ENCODE results near the gene TMEM258.

Gene TMEM258

DNA sequence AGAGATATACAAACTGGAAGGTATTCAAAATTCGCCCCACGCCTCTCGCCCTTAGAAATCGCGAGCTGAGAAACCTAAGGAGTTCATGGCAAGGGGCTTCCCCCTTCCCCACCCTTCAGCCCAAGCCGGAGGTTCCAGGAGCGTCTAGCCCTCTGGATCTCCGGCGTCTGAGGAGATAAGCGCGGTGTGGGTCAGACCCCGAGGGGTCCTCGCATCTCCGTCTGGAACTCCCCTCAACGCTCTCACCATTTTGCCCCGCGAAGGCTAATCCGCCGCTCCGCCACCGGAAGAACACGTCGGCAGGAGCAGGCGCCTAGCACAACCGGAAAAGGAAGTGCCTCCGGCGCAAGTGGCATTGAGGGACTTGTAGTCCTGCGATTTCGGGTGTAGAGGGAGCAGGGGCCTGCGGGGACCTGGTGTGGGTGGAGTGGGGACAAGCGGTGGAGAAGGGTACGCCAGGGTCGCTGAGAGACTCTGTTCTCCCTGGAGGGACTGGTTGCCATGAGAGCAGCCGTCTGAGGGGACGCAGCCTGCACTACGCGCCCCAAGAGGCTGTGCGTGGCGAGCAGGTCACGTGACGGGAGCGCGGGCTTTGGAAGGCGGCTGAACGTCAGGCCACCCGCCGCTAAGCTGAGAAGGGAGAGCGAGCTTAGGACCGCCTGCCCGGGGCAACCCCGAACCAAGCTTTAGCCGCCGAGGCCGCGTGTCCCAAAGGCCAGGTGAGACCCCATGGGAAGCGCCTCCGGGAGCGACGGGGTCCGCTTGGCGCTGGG, at the start of gene TMEM258, which contains the start of gene FEN1:
Gene TMEM258, minus strand, starts transcription at position 290 of the 773 bp plus-strand sequence. Its CDS starts 41 bp downstream, at position 249.
Gene FEN1, plus strand, starts transcription at position 602 of the 773 bp plus-strand sequence. CDS start 2,451 bp downstream, outside the sequence.
- DNase-seq, result peak; percentile 93 to 95

DNA sequence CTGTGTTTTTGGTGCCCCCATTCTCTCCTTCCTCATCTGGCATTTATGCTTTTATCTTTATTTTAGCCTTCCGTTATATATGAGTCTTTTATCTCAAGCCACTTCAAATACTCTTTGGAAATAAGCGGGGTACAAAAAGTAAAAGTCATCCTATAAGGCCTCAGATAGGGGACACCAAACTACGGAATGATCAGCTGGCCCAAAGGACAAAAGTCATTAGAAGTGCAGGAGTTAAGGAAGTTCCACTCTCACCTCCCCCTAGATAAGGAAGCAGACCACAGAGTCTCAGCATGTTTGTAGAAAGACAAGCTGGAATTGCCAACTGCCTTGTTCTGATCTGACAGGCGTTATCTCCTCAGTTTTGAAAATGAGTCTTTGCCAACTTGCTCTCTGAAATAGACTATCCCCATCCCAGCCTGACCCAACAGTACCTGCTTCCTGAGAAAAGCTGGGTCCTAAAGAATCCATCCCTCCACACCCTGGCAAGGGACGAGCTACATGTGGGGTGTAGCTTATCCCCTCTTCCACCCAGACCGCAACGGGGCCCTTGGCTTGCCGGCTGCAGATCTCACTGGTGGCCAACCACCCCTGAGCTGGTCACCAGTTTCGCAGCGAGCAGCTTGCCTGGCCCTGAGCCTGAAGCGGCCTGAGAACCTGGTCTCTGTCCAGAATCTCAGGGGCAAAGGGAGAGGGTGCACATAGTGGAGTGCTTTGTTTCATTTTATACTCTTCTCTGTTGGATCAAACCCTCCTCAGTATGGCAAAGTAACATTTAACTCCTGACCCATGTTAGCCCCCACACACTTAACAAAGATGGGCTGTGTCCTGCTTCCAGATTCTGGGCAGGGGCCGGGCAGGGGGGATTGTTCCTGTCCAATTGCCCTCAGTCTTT, 49.5 kb upstream of the TMEM258 start:
- DNase-seq, result no peak

- no peak for DNase-seq
Observed at GRCh38 chr11:61840371-61840770, 48.0 kb upstream of the TMEM258 start.

GRCh38 chr11:61839742-61840141, 47.3 kb upstream of the TMEM258 start:
- DNase-seq, result no peak

GRCh38 chr11:61838921-61839320, 46.5 kb upstream of the TMEM258 start:
- no peak for DNase-seq

- no peak for DNase-seq
Observed at GRCh38 chr11:61838501-61838900, 46.1 kb upstream of the TMEM258 start.

- no peak for DNase-seq
Observed at GRCh38 chr11:61837411-61838005, 45.1 kb upstream of the TMEM258 start.

- DNase-seq, result no peak
Observed at GRCh38 chr11:61836193-61836592, 43.8 kb upstream of the TMEM258 start.

DNA sequence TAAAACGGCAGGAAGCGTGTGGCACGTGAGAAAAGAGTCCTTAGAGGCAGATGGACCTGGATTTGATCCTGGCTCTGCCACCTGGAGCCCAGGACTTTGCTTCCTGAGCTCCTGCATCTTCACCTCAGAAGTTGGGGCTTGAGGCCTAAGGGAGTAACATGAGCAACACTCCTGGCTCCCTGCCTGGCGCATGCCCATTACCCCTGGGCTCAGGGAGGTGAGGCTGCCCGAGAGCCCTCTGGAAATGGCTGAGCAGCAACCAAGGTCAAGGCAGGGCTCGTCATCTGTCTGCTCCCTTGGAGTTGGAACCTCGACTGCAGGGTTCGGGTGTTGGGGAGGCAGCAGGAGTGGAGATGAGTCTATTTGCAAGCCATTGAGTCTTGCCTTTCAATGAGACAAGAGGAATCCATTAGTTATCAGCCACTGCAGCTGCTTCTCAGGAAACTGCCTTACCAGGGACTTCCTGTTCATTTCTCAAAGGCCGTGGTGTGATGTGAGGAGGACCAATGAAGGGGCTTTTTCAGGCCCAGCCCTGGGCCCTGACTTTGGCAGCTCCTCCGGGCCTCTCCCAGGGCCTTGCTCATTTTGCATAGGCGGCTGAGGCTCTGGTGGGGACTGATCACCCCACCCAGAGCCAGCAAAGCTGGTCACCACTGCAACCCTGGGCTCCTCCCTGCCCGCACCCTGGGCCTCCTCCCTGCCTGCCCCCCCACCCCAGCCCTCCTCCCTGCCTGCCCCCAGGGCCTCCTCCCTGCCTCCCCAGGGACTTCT, 42.1 kb upstream of the TMEM258 start:
- DNase-seq, result peak; percentile 58 to 72

- DNase-seq, result no peak
Observed at GRCh38 chr11:61833926-61834277, 41.5 kb upstream of the TMEM258 start.

DNA sequence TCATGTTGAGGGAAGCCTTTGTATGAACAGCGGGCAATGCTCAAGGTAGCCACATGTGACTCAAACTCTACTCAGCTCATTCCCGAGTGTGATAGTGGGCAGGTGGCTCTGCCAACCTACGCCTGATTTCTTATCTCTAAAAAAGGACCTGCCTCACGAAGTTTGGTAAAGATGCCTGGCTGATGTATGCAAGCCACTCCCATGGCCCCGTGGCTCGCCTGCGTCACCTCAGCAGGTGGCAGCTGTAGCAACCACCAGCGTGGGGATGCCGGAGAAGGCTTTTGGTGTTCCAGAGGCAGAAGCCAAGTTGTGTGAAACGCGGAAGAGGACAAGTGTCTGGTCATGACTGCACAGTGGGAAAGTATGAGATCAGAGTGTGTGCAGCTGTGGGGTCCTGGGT, 41.1 kb upstream of the TMEM258 start:
- no peak for DNase-seq

- DNase-seq, result no peak
Observed at GRCh38 chr11:61832754-61833153, 40.4 kb upstream of the TMEM258 start.

DNA sequence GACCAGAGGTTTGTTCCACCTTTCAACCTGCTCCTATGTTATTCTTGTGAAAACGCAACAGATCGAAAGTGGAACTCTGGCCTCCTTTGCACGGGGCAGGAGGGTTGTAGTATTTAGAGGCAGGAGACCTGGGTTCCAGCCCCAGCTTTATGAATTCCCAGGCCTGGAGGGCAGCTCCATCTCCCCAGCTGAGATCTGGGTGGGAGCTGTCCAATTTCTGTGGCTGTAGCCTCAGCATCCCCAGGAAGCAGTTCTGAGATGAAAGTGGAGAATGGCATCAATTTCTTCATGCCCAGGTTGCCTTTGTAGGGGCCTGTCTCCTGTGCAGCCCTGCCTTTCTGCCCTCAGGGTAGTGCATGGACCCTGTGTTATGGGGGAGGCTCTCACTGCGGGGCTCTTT, 39.8 kb upstream of the TMEM258 start:
- no peak for DNase-seq

GRCh38 chr11:61830237-61831105, 38.1 kb upstream of the TMEM258 start:
- no peak for DNase-seq

GRCh38 chr11:61829806-61830205, 37.4 kb upstream of the TMEM258 start:
- DNase-seq, result no peak

DNA sequence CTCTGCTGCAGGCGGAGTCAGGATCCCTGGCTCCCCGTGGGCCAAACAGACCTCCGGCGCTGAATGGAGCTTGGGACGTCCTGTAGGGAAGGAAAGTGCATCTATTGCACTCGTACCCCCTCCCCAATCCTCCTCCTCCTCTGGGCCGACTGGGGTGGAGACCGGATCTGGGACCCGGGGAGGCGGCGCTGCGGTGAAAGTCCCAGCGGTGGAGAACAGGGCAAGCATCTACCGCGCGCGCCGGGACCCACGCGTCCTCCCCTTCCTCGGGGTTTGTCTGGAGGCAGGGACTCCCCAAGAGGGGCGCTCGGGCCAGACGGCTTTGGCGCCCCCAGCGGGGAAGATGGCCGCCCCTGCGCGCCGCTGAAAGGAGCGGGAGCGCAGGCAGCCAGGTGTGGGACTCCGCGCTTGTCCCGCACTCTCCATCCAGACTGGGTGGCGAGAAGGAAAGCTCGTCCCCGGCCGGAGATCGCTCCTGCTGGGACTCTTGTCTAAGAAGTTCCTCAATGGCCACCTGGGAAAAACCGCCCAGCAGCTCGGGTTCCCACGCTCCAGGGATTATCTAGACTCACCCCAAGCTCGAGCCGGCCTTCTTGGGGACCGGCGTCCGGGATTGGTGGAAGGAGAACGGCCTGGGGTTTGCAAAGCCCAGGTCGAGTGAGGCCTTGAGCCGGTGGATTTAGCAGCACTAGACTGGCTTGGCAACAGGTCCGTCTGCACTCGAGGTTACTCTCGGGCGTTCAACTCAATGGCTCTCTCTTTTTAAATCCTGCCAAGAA, 36.4 kb upstream of the TMEM258 start:
- peak; percentile 58 to 65 for DNase-seq

- no peak for DNase-seq
Observed at GRCh38 chr11:61828379-61828628, 35.9 kb upstream of the TMEM258 start.

DNA sequence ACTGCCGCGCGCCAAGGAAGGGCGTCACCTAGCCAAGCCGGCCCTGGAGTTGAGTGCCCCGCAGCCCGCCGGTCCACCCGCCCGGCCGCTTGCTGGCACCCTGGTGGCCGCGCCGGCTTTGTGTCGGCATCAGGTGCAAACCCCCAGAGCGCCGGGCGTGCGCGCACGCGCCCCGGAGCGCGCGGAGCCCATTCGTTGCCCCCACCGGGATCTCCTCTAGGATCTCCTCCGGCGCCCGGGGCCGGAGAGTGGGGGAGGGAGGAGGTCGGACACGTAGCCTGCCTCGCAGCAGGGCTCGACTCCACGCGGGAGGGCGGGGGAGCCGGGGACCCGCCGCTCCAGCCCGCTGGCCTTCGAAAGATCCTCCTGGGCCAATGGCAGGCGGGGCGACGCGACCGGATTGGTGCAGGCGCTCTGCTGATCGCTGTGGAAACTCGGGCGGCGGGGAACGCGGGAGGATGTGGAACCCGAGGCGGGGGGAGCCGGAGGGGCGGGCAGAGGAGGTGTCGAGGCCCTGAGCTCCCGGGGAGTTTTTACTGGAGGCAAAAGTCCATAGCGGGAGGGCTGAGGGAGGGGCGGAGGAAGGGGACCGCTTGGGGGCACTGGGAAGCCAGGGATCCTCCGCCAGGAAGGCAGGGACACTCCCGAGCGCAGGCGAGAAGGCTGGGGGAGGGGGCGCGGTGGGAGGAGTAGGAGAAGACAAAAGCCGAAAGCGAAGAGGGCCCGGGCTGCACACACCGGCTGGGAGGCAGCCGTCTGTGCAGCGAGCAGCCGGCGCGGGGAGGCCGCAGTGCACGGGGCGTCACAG, 35.4 kb upstream of the TMEM258 start, which contains the start of gene FADS2:
Gene FADS2, plus strand, starts transcription at position 730 of the 808 bp plus-strand sequence. CDS start 91 bp downstream, outside the sequence.
- DNase-seq, result peak; percentile 84 to 87

DNA sequence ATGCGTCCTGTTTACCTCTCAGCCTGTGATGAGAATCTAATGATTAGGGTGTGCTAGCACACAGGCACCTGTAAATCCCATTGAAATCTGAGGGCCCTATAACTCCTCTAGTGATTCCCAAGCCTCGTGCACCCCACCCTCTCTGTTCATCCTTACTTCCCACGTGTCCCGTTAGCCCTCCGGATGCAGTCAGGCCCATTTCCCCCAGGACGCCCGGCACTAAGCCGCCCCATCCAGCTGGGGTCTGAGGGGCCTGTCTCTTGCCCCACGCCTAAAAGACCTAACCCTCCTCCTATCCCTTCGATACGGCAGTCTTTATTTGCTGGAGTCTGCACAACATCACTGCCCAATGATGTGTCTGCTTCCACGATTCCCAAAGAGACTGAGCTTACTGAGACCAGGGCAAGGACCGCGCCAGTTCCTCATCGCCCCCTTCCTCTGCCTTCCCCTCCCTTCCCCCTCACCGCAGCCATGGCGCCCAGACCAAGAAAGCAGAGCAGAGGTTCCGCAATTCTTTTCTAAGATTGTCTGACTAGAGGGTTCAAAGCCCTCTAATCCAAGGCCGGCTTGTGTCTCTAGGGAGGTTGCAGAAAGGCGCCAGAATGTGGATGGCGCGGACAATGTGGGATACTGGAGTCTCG, 34.7 kb upstream of the TMEM258 start:
- DNase-seq, result no peak

DNA sequence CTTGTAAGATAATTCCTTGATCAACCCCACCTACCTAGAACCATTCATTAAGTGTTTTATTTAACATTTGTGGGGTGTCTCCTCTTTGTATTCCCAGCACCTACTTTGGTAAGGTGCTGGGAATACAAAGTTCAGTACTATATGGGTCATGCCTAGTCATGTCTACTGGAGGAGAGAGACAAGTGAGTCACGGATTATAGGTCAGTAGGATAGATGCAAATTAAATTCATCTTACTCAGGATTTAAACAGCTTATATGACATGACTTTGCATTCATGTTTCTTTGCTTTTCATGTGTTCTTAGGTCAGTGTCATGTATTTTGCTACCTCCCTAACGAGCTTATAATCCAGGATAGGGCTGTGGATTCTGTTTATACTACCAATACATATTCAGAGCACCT, 27.8 kb upstream of the TMEM258 start:
- no peak for DNase-seq
